HepG2 (cell line): ENCODE measurements around the gene IL4I1. TPM values are rescaled to one million over a fixed set of nuclear protein-coding genes. Genes with fewer than 3 reads are reported as not detected.
A peak's percentile ranks its signal among the peaks of the same experiment; 100 is the strongest.

Experiments used
- ATAC-seq: fragments of 200-7000 bp; cut with Tn5 transposase; 3 replicates; pipeline ENCODE4 v1.9.1; 2020; ENCODE audit warnings: mild to moderate bottlenecking, moderate library complexity
- BruUV-seq: library from RNA; stranded (reverse); fragments of 400-500 nt; replicated peaks from 2 replicates; lab custom pipeline; 2021; lab: Mats Ljungman, UMichigan
- CTCF ChIA-PET: fragments of 300-600 bp; formaldehyde crosslinking; extraction: SDS; loops from one replicate; lab custom pipeline; 2021; ENCODE audit warnings: low total read pairs, inconsistent platforms, low intra/inter-chr PET ratio; lab: Yijun Ruan, JAX
- POLR2A ChIA-PET: fragments of 350-600 bp; sonication (Branson Sonifier 250); formaldehyde crosslinking; loops from one replicate; lab custom pipeline; 2020; ENCODE audit warnings: antibody characterized with exemption, inconsistent platforms; lab: Yijun Ruan, JAX
- DNase-seq: peaks from one replicate; pipeline ENCODE4 v3.0.0-alpha.2; 2015; ENCODE audit warnings: low spot score
- FAIRE-seq: peaks from 3 replicates; lab custom pipeline; 2011; peaks lifted over from hg19 to GRCh38; lab: Jason Lieb, UNC
- H2AFZ ChIP-seq: one replicate; pipeline ENCODE4 v1.6.1; 2011; ENCODE audit warnings: low read length, inconsistent platforms
- H3K27ac ChIP-seq: fragments of 300-600 bp; 3 replicates; pipeline ENCODE4 v1.8.0; 2011; ENCODE audit warnings: mixed run types, mild to moderate bottlenecking, mixed read lengths, low read length, inconsistent platforms; ENCODE audit not compliant: insufficient read depth; ENCODE audit errors: extremely low read length
- H3K27me3 ChIP-seq, 2 experiments: fragments of 200-600 bp in 1 of 2; 2 replicates in 1 of 2; 3 replicates in 1 of 2; pipeline versions ENCODE4 v1.6.0 to v1.8.0; 2011; ENCODE audit warnings: low read length in 2 of 2, mild to moderate bottlenecking in 2 of 2, moderate library complexity in 2 of 2, inconsistent platforms in 1 of 2; ENCODE audit not compliant: insufficient read depth in 2 of 2, control insufficient read depth in 1 of 2
- H3K36me3 ChIP-seq, 2 experiments: fragments of 200-600 bp in 1 of 2; replicated peaks in 1 of 2; 2 replicates in 1 of 2; 3 replicates in 1 of 2; pipeline versions ENCODE4 v1.5.1 to v1.8.0; 2011; ENCODE audit warnings: low read length in 2 of 2, inconsistent platforms in 1 of 2; ENCODE audit not compliant: insufficient read depth in 2 of 2, control insufficient read depth in 1 of 2
- H3K4me1 ChIP-seq: 2 replicates; pipeline ENCODE4 v1.5.1; 2012; ENCODE audit warnings: low read length, inconsistent platforms; ENCODE audit not compliant: insufficient read depth
- H3K4me2 ChIP-seq: 2 replicates; pipeline ENCODE4 v1.6.0; 2011; ENCODE audit warnings: low read depth, low read length, inconsistent platforms
- H3K4me3 ChIP-seq, 3 experiments: fragments of 200-600 bp in 1 of 3; sonication (generic), shearing (Covaris generic) in 1 of 3; replicated peaks in 1 of 3; 2 replicates each; pipeline ENCODE4 v1.5.1; 2011 to 2016; ENCODE audit warnings: low read length in 3 of 3, inconsistent platforms in 2 of 3, low read depth in 2 of 3, mild to moderate bottlenecking in 2 of 3, control low read depth in 1 of 3, mixed read lengths in 1 of 3; ENCODE audit not compliant: insufficient read depth in 1 of 3
- H3K79me2 ChIP-seq: one replicate; pipeline ENCODE4 v1.6.1; 2011; ENCODE audit warnings: low read length, inconsistent platforms; ENCODE audit not compliant: insufficient read depth
- H3K9ac ChIP-seq: 2 replicates; pipeline ENCODE4 v1.6.0; 2011; ENCODE audit warnings: mild to moderate bottlenecking, low read depth, low read length, inconsistent platforms; ENCODE audit not compliant: insufficient read depth
- H3K9me3 ChIP-seq: 2 replicates; pipeline ENCODE4 v1.5.1; 2012; ENCODE audit warnings: mild to moderate bottlenecking, low read length
- H4K20me1 ChIP-seq: 2 replicates; pipeline ENCODE4 v1.6.0; 2011; ENCODE audit warnings: inconsistent platforms, mild to moderate bottlenecking, low read length, moderate library complexity; ENCODE audit not compliant: insufficient read depth
- ADNP ChIP-seq: sonication (generic); formaldehyde crosslinking; IDR thresholded peaks from 2 replicates; pipeline ENCODE4 v1.4.0; 2020; ENCODE audit warnings: missing genetic modification reagents
- CREB1 ChIP-seq, 2 experiments: fragments of 450-650 bp in 1 of 2; IDR thresholded peaks; 2 replicates each; pipeline ENCODE4 v1.6.1; 2016 to 2017; ENCODE audit warnings: control low read depth in 1 of 2, mild to moderate bottlenecking in 1 of 2, missing compliant biosample characterization in 1 of 2, missing genetic modification characterization in 1 of 2
- LRRFIP1 ChIP-seq: sonication (generic); formaldehyde crosslinking; conservative IDR thresholded peaks from 2 replicates; pipeline ENCODE4 v1.4.0; 2020; ENCODE audit warnings: missing genetic modification reagents
- POGZ ChIP-seq: sonication (generic); formaldehyde crosslinking; IDR thresholded peaks from 2 replicates; pipeline ENCODE4 v1.4.0; 2020; ENCODE audit warnings: mild to moderate bottlenecking, missing genetic modification reagents
- ZBTB33 ChIP-seq: sonication (generic); formaldehyde crosslinking; IDR thresholded peaks from 2 replicates; pipeline ENCODE4 v1.4.0; 2020; ENCODE audit warnings: missing genetic modification reagents
- ZEB1 ChIP-seq: IDR thresholded peaks from 2 replicates; pipeline ENCODE4 v1.6.1; 2012; ENCODE audit warnings: mild to moderate bottlenecking, low read depth, inconsistent platforms; ENCODE audit not compliant: insufficient replicate concordance
- ZNF510 ChIP-seq: sonication (generic); formaldehyde crosslinking; IDR thresholded peaks from 2 replicates; pipeline ENCODE4 v1.4.0; 2020; ENCODE audit warnings: low read depth, mild to moderate bottlenecking, missing genetic modification reagents
- ZNF547 ChIP-seq: sonication (generic); formaldehyde crosslinking; IDR thresholded peaks from 2 replicates; pipeline ENCODE4 v1.5.1; 2020; ENCODE audit warnings: mild to moderate bottlenecking, missing genetic modification reagents
- ZNF747 ChIP-seq: sonication (generic); formaldehyde crosslinking; IDR thresholded peaks from 2 replicates; pipeline ENCODE4 v1.8.1; 2023; ENCODE audit warnings: missing genetic modification reagents, mild to moderate bottlenecking, borderline replicate concordance
- ZNF776 ChIP-seq: sonication (generic); formaldehyde crosslinking; IDR thresholded peaks from 2 replicates; pipeline ENCODE4 v1.4.0; 2020; ENCODE audit warnings: mild to moderate bottlenecking, missing genetic modification reagents
- WGBS: methylation state at CpG from one replicate; pipeline ENCODE4 v1.1.6; 2017; ENCODE audit warnings: low lambda C conversion rate; 5-methylcytosine and 5-hydroxymethylcytosine counted together
- in situ Hi-C: cut with HindIII; loops from 2 replicates; pipeline ENCODE4 v1.10.0; 2017; ENCODE audit warnings: low pct_unique_long_range_greater_than_20kb; ENCODE audit not compliant: extremely low pct_ligation_motif_present
- intact Hi-C: fragments of 100-400 bp; cut with micrococcal nuclease; formaldehyde crosslinking; loops from one replicate; pipeline ENCODE4 v1.10.0; 2022; ENCODE audit not compliant: unreplicated experiment
- polyA plus RNA-seq, 8 experiments: library from polyadenylated mRNA; depleted of rRNA in 3 of 8; stranded (reverse) in 7 of 8; unstranded in 1 of 8; fragments of >200 nt; fragmentation: Illumina TruSeq in 4 of 8; extraction: Trizol in 4 of 8; gene quantifications; 2 replicates each; pipeline versions ENCODE4 v1.2.1 to v1.2.3, GENCODE V29; 2011 to 2016; ENCODE audit warnings: low read depth in 4 of 8, missing spikeins in 1 of 8, mixed read lengths in 1 of 8; ENCODE audit not compliant: insufficient read depth in 1 of 8
- total RNA-seq, 5 experiments: library from RNA; depleted of rRNA; stranded (reverse); fragments of >200 nt; fragmentation: Illumina TruSeq; extraction: Trizol; gene quantifications; 2 replicates each; pipeline ENCODE4 v1.2.3, GENCODE V29; 2016; ENCODE audit warnings: low read depth in 1 of 5
- TF ChIP-seq, protein P1 (sequence below): sonication (generic); formaldehyde crosslinking; IDR thresholded peaks from 2 replicates; pipeline ENCODE4 v1.9.0; 2022; ENCODE audit warnings: missing genetic modification reagents, mild to moderate bottlenecking, borderline replicate concordance
- TF ChIP-seq, protein P2 (sequence below): sonication (generic); formaldehyde crosslinking; conservative IDR thresholded peaks from 2 replicates; pipeline ENCODE4 v1.8.0; 2022; ENCODE audit warnings: missing genetic modification reagents

The IL4I1 gene
- total and polyA plus RNA-seq, 2 of the 13 experiments (the other 11 are each of a cell fraction or from before 2014, with no cell fraction given): not detected

GRCh38 chr19:49866933-49867782 is 29.5 kb downstream of the IL4I1 start, which contains the start of gene PNKP (continued):
- TF ChIP-seq ZBTB33 (0 out of 2 replicates have a peak, but pooled peaks have one; percentile 12), CREB1 (IDR thresholded peaks at IDR 0.05) (peak; percentile 80), CREB1 (CRISPR knock-in tag; IDR thresholded peaks at IDR 0.05) (peak; percentile 91)

GRCh38 chr19:49864890-49865289 is 31.8 kb downstream of the IL4I1 start:
- DNase-seq: no peak
- H3K27ac ChIP-seq: no peak overlapping the region
- peak overlapping the region in 1 of 3 experiments; percentile 92; a peak in 2 of 6 replicates for H3K4me3 ChIP-seq
- H3K36me3 ChIP-seq: peaks cover 10 to 32% of the 10 kb centered on the region in 2 experiments
- intact Hi-C loops (no loop called here), in situ Hi-C loops (no loop called here)
- H3K79me2 ChIP-seq: peaks cover 16% of the 10 kb centered on the region
- H3K9me3 ChIP-seq: no peaks in the 10 kb centered on the region
- H3K4me1 ChIP-seq: peaks cover 44% of the 10 kb centered on the region
- no peak for FAIRE-seq
- H3K4me2 ChIP-seq: peak overlapping the region; percentile 94; the same call in 1 of the 2 replicates
- peaks cover 6% of the 10 kb centered on the region for H4K20me1 ChIP-seq
- H3K27me3 ChIP-seq: no peaks in the 10 kb centered on the region; a peak in 1 of 5 replicates
- ChIA-PET CTCF (no interaction called here), POLR2A (interaction anchor here (0.7 to 2.4 kb wide), 7 partner anchors 12 to 188 kb away, joined by 3 to 24 read pairs (median 4); partner anchors contain the start of genes AKT1S1, ATF5, NUP62 and PTOV1)
- no peak overlapping the region for H3K9ac ChIP-seq
- whole genome bisulfite sequencing: 88% methylated on average over 10 of the region's 13 CpGs
- ATAC-seq: no peak
- BruUV-seq: no TSS peak
- H2AFZ ChIP-seq: no peak overlapping the region
- TF ChIP-seq ADNP (CRISPR knock-in tag): peak; percentile 31; the same call in 1 of the 2 replicates
- no peak for TF ChIP-seq ZNF510 (CRISPR knock-in tag)
- TF ChIP-seq, protein P1, sequence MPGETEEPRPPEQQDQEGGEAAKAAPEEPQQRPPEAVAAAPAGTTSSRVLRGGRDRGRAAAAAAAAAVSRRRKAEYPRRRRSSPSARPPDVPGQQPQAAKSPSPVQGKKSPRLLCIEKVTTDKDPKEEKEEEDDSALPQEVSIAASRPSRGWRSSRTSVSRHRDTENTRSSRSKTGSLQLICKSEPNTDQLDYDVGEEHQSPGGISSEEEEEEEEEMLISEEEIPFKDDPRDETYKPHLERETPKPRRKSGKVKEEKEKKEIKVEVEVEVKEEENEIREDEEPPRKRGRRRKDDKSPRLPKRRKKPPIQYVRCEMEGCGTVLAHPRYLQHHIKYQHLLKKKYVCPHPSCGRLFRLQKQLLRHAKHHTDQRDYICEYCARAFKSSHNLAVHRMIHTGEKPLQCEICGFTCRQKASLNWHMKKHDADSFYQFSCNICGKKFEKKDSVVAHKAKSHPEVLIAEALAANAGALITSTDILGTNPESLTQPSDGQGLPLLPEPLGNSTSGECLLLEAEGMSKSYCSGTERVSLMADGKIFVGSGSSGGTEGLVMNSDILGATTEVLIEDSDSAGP: peak; percentile 36; the same call in 1 of the 2 replicates
- no peak for TF ChIP-seq ZNF747 (CRISPR knock-in tag)
- TF ChIP-seq, protein P2, sequence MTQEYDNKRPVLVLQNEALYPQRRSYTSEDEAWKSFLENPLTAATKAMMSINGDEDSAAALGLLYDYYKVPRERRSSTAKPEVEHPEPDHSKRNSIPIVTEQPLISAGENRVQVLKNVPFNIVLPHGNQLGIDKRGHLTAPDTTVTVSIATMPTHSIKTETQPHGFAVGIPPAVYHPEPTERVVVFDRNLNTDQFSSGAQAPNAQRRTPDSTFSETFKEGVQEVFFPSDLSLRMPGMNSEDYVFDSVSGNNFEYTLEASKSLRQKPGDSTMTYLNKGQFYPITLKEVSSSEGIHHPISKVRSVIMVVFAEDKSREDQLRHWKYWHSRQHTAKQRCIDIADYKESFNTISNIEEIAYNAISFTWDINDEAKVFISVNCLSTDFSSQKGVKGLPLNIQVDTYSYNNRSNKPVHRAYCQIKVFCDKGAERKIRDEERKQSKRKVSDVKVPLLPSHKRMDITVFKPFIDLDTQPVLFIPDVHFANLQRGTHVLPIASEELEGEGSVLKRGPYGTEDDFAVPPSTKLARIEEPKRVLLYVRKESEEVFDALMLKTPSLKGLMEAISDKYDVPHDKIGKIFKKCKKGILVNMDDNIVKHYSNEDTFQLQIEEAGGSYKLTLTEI (CRISPR knock-in tag): no peak
- no peak for TF ChIP-seq ZNF776
- TF ChIP-seq LRRFIP1 (CRISPR knock-in tag): no peak
- no peak for TF ChIP-seq ZEB1
- no peak for TF ChIP-seq POGZ (CRISPR knock-in tag)
- TF ChIP-seq ZNF547 (CRISPR knock-in tag): 0 out of 2 replicates have a peak, but pooled peaks have one; percentile 17
